ENCODE results near the gene PRICKLE2.

GRCh38 chr3:64091501-64091900 lies 133.8 kb downstream of the PRICKLE2 start:
- TF ChIP-seq GATA2 (IDR thresholded peaks at IDR 0.05; ENCODE audit: low read depth, low read length) = no peak
- no peak for TF ChIP-seq GATA3 (IDR thresholded peaks at IDR 0.05; ENCODE audit: low read depth, low read length)
